Stomach (tissue), 4 donors: Measurements from ENCODE around the gene FAAP100.

Experiments
- POLR2AphosphoS5 ChIP-seq, 3 donors: sonication (generic); formaldehyde crosslinking; IDR thresholded peaks; one replicate each; pipeline ENCODE4 v1.6.1; 2016; ENCODE audit warnings: antibody characterized with exemption in 3 of 3
- TF ChIP-seq, protein P1 (sequence below), 7 experiments: fragments of 450-650 bp in 4 of 7; fragments of 200-600 bp in 3 of 7; sonication (generic) in 3 of 7; IDR thresholded peaks; one replicate each; pipeline ENCODE4 v1.5.1; 2016 to 2019; ENCODE audit warnings: antibody characterized with exemption in 7 of 7, control low read depth in 2 of 7, mild to moderate bottlenecking in 1 of 7

DNA sequence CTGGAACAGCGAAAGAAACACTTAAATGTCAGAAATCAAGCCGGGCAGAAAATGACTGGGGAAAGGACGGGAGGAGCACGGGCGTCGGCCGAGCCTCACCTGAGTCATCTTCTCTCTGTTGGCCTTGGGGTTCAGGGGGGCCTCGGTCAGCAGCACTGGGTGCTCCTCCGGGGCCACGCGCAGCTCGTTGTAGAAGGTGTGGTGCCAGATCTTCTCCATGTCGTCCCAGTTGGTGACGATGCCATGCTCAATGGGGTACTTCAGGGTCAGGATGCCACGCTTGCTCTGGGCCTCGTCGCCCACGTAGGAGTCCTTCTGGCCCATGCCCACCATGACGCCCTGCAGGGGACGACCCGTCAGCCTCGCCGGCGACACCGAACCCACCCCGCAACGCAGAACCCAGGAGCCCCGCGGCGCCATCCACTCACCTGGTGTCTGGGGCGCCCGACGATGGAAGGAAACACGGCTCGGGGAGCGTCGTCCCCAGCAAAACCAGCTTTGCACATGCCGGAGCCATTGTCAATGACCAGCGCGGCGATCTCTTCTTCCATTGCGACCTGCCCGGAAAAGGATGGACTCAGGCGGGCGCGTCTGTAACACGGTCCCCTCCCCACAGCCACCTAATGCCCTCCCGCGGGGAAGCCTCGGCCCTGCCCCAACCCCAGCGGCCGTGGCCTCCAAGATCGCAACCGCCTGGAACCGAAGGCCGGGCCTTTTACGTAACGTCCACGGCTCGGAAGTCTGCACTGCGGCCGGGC, 40.2 kb downstream of the FAAP100 start:
- TF ChIP-seq, protein P1, sequence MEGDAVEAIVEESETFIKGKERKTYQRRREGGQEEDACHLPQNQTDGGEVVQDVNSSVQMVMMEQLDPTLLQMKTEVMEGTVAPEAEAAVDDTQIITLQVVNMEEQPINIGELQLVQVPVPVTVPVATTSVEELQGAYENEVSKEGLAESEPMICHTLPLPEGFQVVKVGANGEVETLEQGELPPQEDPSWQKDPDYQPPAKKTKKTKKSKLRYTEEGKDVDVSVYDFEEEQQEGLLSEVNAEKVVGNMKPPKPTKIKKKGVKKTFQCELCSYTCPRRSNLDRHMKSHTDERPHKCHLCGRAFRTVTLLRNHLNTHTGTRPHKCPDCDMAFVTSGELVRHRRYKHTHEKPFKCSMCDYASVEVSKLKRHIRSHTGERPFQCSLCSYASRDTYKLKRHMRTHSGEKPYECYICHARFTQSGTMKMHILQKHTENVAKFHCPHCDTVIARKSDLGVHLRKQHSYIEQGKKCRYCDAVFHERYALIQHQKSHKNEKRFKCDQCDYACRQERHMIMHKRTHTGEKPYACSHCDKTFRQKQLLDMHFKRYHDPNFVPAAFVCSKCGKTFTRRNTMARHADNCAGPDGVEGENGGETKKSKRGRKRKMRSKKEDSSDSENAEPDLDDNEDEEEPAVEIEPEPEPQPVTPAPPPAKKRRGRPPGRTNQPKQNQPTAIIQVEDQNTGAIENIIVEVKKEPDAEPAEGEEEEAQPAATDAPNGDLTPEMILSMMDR (IDR thresholded peaks at IDR 0.05), result no peak
- TF ChIP-seq POLR2AphosphoS5 (IDR thresholded peaks at IDR 0.05), result no peak
